Astrocyte of the spinal cord (primary cell): Measurements from ENCODE around the gene GPD1L.

Experiments
- DNase-seq: peaks from one replicate; pipeline ENCODE4 v3.0.0; 2011; ENCODE audit warnings: low read depth, low spot score
- H3K4me3 ChIP-seq: 2 replicates; pipeline ENCODE4 v1.5.1; 2011; ENCODE audit warnings: low read depth, mild to moderate bottlenecking, low read length, moderate library complexity
- in situ Hi-C: cut with HindIII; loops from 2 replicates; pipeline ENCODE4 v1.10.0; 2017; ENCODE audit warnings: low sequenced_read_pairs
- TF ChIP-seq, protein P1 (sequence below): IDR thresholded peaks from 2 replicates; pipeline ENCODE4 v1.5.1; 2012; ENCODE audit warnings: low read depth, mild to moderate bottlenecking, low read length, inconsistent platforms

Gene GPD1L

DNA sequence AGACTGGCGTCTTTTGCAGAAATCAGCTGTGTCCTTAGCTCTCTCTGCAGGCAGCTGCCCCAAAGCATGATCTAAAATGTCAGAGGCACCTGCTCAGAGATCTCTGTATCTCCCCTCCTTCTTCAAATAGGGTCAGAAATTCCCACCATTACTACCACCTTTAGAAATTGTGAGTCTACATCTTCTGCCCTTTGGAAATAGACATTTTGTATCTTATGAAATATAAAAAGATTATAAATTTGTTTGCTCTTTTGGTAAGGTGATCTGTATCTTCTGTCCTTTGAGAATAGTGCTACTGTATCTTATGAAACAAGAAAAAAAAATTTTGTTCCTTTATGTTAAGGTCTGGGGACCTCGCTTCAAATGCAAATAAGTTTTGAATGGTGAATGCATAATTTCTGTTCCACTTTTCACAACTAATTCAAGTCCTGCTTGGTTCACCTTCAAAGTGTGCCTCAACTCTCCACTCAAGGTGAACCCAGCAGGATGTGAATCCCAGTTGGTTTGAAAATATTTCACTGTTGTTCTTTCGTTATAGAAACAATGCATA is 28.3 kb upstream of the GPD1L start:
- TF ChIP-seq, protein P1, sequence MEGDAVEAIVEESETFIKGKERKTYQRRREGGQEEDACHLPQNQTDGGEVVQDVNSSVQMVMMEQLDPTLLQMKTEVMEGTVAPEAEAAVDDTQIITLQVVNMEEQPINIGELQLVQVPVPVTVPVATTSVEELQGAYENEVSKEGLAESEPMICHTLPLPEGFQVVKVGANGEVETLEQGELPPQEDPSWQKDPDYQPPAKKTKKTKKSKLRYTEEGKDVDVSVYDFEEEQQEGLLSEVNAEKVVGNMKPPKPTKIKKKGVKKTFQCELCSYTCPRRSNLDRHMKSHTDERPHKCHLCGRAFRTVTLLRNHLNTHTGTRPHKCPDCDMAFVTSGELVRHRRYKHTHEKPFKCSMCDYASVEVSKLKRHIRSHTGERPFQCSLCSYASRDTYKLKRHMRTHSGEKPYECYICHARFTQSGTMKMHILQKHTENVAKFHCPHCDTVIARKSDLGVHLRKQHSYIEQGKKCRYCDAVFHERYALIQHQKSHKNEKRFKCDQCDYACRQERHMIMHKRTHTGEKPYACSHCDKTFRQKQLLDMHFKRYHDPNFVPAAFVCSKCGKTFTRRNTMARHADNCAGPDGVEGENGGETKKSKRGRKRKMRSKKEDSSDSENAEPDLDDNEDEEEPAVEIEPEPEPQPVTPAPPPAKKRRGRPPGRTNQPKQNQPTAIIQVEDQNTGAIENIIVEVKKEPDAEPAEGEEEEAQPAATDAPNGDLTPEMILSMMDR = no peak
- H3K4me3 ChIP-seq = no peak overlapping the region
- in situ Hi-C loops = no loop called here
- DNase-seq = no peak

DNA sequence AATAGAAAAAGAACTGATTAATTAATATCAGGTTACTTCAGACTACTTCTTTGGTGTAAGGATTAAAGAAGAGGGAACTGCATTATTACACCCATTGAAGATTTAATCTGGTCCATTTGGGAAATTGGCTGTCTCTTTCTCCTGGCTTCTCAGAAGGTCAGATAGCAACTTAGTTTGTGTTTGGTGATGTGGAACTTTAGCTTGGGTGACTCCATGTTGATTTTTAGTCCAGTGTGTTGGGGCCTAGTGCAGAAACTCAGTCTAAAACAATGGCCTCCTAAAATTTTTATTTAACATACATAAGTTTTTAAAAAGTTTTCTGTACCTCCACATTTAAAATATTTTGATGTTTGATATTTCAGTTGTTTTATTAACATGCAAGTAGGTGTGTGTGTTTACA is 27.6 kb upstream of the GPD1L start:
- in situ Hi-C loops = no loop called here
- TF ChIP-seq, protein P1 = no peak
- no peak overlapping the region for H3K4me3 ChIP-seq
- no peak for DNase-seq

DNA sequence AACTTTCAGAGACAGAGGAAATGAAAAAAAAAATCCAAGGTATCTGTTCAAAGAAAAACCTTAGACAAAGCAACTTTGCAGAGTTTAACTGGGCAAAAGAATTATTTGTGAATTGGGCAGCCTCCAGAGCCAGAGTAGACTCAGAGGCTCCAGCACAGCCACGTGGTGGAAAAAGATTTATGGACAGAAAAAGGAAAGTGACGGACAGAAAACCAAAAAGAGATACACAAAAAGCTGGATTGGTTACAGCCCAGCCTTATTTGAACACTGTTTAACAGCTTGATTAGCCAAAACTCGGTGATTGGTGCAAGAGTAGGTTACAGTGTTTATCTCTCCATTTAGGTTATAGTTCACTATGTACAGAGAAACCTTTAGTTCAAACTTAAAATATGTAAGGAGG is 23.7 kb upstream of the GPD1L start:
- H3K4me3 ChIP-seq = no peak overlapping the region
- TF ChIP-seq, protein P1 = no peak
- DNase-seq = no peak
- in situ Hi-C loops = no loop called here

DNA sequence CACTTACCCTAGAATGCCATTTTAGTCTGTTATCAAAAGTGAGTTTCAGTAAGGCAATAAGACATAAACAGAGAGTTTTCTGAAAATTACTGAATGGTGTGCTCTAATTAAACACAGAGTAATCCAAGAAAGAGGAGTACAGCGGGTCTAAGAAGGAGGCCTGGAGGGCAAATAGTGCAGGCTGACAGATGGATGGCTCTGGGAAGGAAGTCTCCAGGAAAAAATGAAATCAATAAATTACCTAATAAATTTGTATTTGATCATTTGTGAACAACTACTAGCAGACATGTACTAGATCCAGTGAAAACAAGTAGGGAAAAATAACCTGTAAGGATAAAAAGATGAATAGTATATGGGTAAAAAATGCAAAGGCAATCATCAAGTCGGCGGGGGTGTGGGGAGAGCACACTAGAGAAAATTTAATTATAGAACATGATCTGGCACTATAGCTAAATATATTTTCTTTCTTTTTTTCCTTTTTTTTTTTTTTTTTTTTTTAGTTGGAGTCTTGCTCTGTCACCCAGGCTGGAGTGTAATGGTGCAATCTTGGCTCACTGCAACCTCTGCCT is 22.6 kb upstream of the GPD1L start:
- no peak for DNase-seq
- in situ Hi-C loops = no loop called here
- TF ChIP-seq, protein P1 = no peak
- H3K4me3 ChIP-seq = no peak overlapping the region

DNA sequence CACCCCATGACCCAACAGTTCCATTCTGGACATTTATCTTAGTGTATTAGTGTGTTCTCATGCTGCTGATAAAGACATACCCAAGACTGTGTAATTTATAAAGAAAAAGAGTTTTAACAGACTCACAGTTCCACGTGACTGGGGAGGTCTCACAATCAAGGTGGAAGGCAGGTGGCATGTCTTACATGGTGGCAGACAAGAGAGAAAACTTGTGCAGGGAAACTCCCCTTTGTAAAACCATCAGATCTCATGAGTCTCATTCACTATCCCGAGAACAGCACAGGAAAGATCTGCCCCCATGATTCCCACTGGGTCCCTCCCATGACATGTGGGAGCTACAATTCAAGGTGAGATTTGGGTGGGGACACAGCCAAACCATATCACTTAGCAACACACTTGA is 21.6 kb upstream of the GPD1L start:
- DNase-seq = no peak
- in situ Hi-C loops = no loop called here
- no peak overlapping the region for H3K4me3 ChIP-seq
- TF ChIP-seq, protein P1 = no peak

DNA sequence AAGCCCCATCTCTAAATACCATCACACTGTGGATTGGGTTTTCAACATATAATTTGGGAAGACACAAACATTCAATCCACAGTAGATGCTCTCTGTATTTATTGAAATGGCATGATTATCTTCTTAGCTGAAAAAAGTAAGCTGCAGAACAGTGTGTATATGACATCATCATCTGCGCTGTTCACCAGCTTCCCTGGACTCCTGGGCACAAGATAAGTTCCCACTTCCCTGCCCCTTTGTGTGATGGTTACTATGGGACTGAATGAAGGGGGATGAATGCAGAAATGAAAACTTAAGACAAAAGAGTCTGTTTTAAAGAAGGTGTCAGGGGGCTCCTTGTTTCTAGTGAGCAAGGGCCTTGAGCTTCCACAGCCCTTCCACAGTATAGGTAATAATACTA is 20.0 kb upstream of the GPD1L start:
- in situ Hi-C loops = no loop called here
- TF ChIP-seq, protein P1 = no peak
- H3K4me3 ChIP-seq = no peak overlapping the region
- no peak for DNase-seq

DNA sequence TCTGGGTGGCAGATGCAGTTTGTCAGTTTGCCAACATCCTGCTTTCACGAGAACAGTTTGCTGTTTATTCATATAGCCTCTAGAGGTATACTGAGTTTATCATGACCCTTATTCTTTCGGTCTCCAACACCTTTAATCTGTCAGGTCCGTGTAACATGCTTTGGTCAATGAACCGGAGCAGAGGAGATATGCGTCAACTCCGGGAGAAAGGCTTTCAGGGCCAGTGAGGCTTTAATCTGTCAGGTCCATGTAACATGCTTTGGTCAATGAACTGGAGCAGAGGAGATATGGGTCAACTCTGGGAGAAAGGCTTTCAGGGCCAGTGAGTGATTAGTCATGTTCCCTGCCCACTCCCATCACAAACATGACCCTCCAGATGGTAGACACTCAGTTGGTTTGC is 16.9 kb upstream of the GPD1L start:
- H3K4me3 ChIP-seq = no peak overlapping the region
- TF ChIP-seq, protein P1 = no peak
- in situ Hi-C loops = no loop called here
- no peak for DNase-seq
